Hepatocyte (in vitro differentiated cells): Measurements from ENCODE around the gene SDK1.

Experiments
- EZH2phosphoT487 ChIP-seq: fragments of 200-600 bp; sonication (generic); IDR thresholded peaks from one replicate; pipeline ENCODE4 v1.6.1; 2018; ENCODE audit warnings: antibody characterized with exemption, mild to moderate bottlenecking, low read depth, moderate library complexity; ENCODE audit not compliant: unreplicated experiment, severe bottlenecking
- TF ChIP-seq, protein P1 (sequence below): fragments of 200-600 bp; sonication (generic); IDR thresholded peaks from 2 replicates; pipeline ENCODE4 v1.5.1; 2016; ENCODE audit warnings: antibody characterized with exemption, mild to moderate bottlenecking; ENCODE audit not compliant: poor library complexity

GRCh38 chr7:4154882-4155535 lies 854.0 kb downstream of the SDK1 start:
- no peak for TF ChIP-seq EZH2phosphoT487
- TF ChIP-seq, protein P1, sequence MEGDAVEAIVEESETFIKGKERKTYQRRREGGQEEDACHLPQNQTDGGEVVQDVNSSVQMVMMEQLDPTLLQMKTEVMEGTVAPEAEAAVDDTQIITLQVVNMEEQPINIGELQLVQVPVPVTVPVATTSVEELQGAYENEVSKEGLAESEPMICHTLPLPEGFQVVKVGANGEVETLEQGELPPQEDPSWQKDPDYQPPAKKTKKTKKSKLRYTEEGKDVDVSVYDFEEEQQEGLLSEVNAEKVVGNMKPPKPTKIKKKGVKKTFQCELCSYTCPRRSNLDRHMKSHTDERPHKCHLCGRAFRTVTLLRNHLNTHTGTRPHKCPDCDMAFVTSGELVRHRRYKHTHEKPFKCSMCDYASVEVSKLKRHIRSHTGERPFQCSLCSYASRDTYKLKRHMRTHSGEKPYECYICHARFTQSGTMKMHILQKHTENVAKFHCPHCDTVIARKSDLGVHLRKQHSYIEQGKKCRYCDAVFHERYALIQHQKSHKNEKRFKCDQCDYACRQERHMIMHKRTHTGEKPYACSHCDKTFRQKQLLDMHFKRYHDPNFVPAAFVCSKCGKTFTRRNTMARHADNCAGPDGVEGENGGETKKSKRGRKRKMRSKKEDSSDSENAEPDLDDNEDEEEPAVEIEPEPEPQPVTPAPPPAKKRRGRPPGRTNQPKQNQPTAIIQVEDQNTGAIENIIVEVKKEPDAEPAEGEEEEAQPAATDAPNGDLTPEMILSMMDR = no peak
